ENCODE data around the gene DCTN3. TPM values are rescaled to one million over a fixed set of nuclear protein-coding genes. Genes with fewer than 3 reads are reported as not detected.

DCTN3 gene
- total and polyA plus RNA-seq, 2 experiments from 2014 or later, result 75.0 to 83.1 TPM

GRCh38 chr9:34576597-34577399 lies 43.5 kb downstream of the DCTN3 start:
- Histone ChIP-seq H3K4me1 (ENCODE audit: insufficient read depth) (peaks cover 28% of the 10 kb centered on the region), H3K9me2 (replicated peaks; ENCODE audit: insufficient read depth) (no peaks in the 10 kb centered on the region), H3K79me2 (no peaks in the 10 kb centered on the region), H3K27me3 (peaks cover 60% of the 10 kb centered on the region), H3K27ac (peak overlapping the region; percentile 73), H4K20me1 (ENCODE audit: insufficient read depth, poor library complexity, severe bottlenecking) (no peaks in the 10 kb centered on the region), H2AFZ (no peak overlapping the region), H3K4me2 (peak overlapping the region; percentile 93), H3K9me3 (ENCODE audit: low read depth) (no peaks in the 10 kb centered on the region), H3K4me3 (no peak overlapping the region), H3K36me3 (replicated peaks; ENCODE audit: insufficient read depth, low read depth) (no peaks in the 10 kb centered on the region)
- WGBS (ENCODE audit: low lambda C conversion rate, missing lambda C conversion rate), result 34% methylated on average over 14 of the region's 14 CpGs
- DNase-seq (ENCODE audit: low spot score), result peak; percentile 75
- TF ChIP-seq EZH2phosphoT487 (IDR thresholded peaks at IDR 0.05; ENCODE audit: low read depth, severe bottlenecking, unreplicated experiment), result no peak
- no peak for TF ChIP-seq EZH2 (IDR thresholded peaks at IDR 0.05; ENCODE audit: borderline replicate concordance)
- TF ChIP-seq CTCF (IDR thresholded peaks at IDR 0.05; ENCODE audit: poor library complexity), result no peak

GRCh38 chr9:34575862-34576596 lies 44.3 kb downstream of the DCTN3 start:
- peaks cover 31% of the 10 kb centered on the region for H3K4me1 ChIP-seq (ENCODE audit: insufficient read depth)
- WGBS (ENCODE audit: low lambda C conversion rate, missing lambda C conversion rate), result 69% methylated on average over 21 of the region's 21 CpGs

GRCh38 chr9:34575241-34575640 lies 45.1 kb downstream of the DCTN3 start:
- TF ChIP-seq EZH2phosphoT487 (IDR thresholded peaks at IDR 0.05; ENCODE audit: low read depth, severe bottlenecking, unreplicated experiment), result no peak
- TF ChIP-seq CTCF (IDR thresholded peaks at IDR 0.05; ENCODE audit: poor library complexity), result no peak
- Histone ChIP-seq H2AFZ (no peak overlapping the region), H3K9me2 (replicated peaks; ENCODE audit: insufficient read depth) (no peaks in the 10 kb centered on the region), H4K20me1 (ENCODE audit: insufficient read depth, poor library complexity, severe bottlenecking) (no peaks in the 10 kb centered on the region), H3K27ac (no peak overlapping the region), H3K9me3 (ENCODE audit: low read depth) (no peaks in the 10 kb centered on the region), H3K4me2 (no peak overlapping the region), H3K27me3 (peaks cover 45% of the 10 kb centered on the region), H3K36me3 (replicated peaks; ENCODE audit: insufficient read depth, low read depth) (no peaks in the 10 kb centered on the region), H3K79me2 (no peaks in the 10 kb centered on the region), H3K4me1 (ENCODE audit: insufficient read depth) (peaks cover 35% of the 10 kb centered on the region), H3K4me3 (no peak overlapping the region)
- no peak for DNase-seq (ENCODE audit: low spot score)
- 53% methylated on average over 8 of the region's 8 CpGs for WGBS (ENCODE audit: low lambda C conversion rate, missing lambda C conversion rate)

More at GRCh38 chr9:34575862-34576596, 44.3 kb downstream of the DCTN3 start:
- Histone ChIP-seq H3K36me3 (replicated peaks; ENCODE audit: insufficient read depth, low read depth) (no peaks in the 10 kb centered on the region), H3K27me3 (peaks cover 52% of the 10 kb centered on the region), H4K20me1 (ENCODE audit: insufficient read depth, poor library complexity, severe bottlenecking) (no peaks in the 10 kb centered on the region), H3K4me2 (no peak overlapping the region), H3K4me3 (no peak overlapping the region), H3K9me3 (ENCODE audit: low read depth) (no peaks in the 10 kb centered on the region), H3K27ac (peak overlapping the region; percentile 73), H2AFZ (no peak overlapping the region), H3K9me2 (replicated peaks; ENCODE audit: insufficient read depth) (no peaks in the 10 kb centered on the region), H3K79me2 (no peaks in the 10 kb centered on the region)
- TF ChIP-seq EZH2phosphoT487 (IDR thresholded peaks at IDR 0.05; ENCODE audit: low read depth, severe bottlenecking, unreplicated experiment) (no peak), EZH2 (IDR thresholded peaks at IDR 0.05; ENCODE audit: borderline replicate concordance) (no peak), CTCF (IDR thresholded peaks at IDR 0.05; ENCODE audit: poor library complexity) (no peak)
- no peak for DNase-seq (ENCODE audit: low spot score)
